Neuronal stem cell (in vitro differentiated cells): ENCODE results near the gene ST6GALNAC5.

Experiments
- DNase-seq: peaks from one replicate; pipeline ENCODE4 v3.0.0-alpha.2; 2013; ENCODE audit warnings: low spot score
- H2AFZ ChIP-seq: one replicate; pipeline ENCODE4 v1.6.1; 2013; ENCODE audit warnings: mild to moderate bottlenecking, low read length, inconsistent platforms
- H2AK5ac ChIP-seq: 2 replicates; pipeline ENCODE4 v1.6.1; 2013; ENCODE audit warnings: low read depth, mild to moderate bottlenecking, inconsistent platforms, low read length, moderate library complexity, mixed read lengths
- H2BK120ac ChIP-seq: 2 replicates; pipeline ENCODE4 v1.6.1; 2013; ENCODE audit warnings: low read depth, mild to moderate bottlenecking, inconsistent platforms, low read length, moderate library complexity, mixed read lengths
- H2BK12ac ChIP-seq: one replicate; pipeline ENCODE4 v1.6.1; 2013; ENCODE audit warnings: low read length, inconsistent platforms
- H2BK15ac ChIP-seq: 2 replicates; pipeline ENCODE4 v1.6.1; 2013; ENCODE audit warnings: mild to moderate bottlenecking, low read length, inconsistent platforms, mixed read lengths
- H2BK5ac ChIP-seq: one replicate; pipeline ENCODE4 v1.6.1; 2013; ENCODE audit warnings: inconsistent platforms, mild to moderate bottlenecking, low read length, moderate library complexity
- H3K14ac ChIP-seq: one replicate; pipeline ENCODE4 v1.6.1; 2013; ENCODE audit warnings: low read length, inconsistent platforms
- H3K18ac ChIP-seq: 2 replicates; pipeline ENCODE4 v1.6.1; 2013; ENCODE audit warnings: low read length, inconsistent platforms
- H3K23ac ChIP-seq: 2 replicates; pipeline ENCODE4 v1.6.1; 2013; ENCODE audit warnings: low read depth, mild to moderate bottlenecking, mixed read lengths, low read length, inconsistent platforms; ENCODE audit not compliant: poor library complexity
- H3K27ac ChIP-seq: replicated peaks from 3 replicates; pipeline ENCODE4 v1.5.1; 2013; ENCODE audit warnings: low read length, inconsistent platforms
- H3K27me3 ChIP-seq, 3 experiments: 2 replicates each; pipeline ENCODE4 v1.6.1; 2013; ENCODE audit warnings: low read length in 3 of 3, mild to moderate bottlenecking in 2 of 3, inconsistent platforms in 1 of 3, low read depth in 1 of 3, mixed read lengths in 1 of 3, moderate library complexity in 1 of 3; ENCODE audit not compliant: control insufficient read depth in 3 of 3, insufficient read depth in 3 of 3
- H3K36me3 ChIP-seq, 2 donors: replicated peaks in 1 of 2; 2 replicates each; pipeline ENCODE4 v1.6.1; 2013; ENCODE audit warnings: low read length in 2 of 2; ENCODE audit not compliant: control insufficient read depth in 2 of 2, insufficient read depth in 2 of 2
- H3K4ac ChIP-seq: 2 replicates; pipeline ENCODE4 v1.6.1; 2013; ENCODE audit warnings: inconsistent platforms, mild to moderate bottlenecking, low read length, moderate library complexity
- H3K4me1 ChIP-seq, 2 donors: 1 replicate in 1 of 2; 2 replicates in 1 of 2; pipeline ENCODE4 v1.6.1; 2013; ENCODE audit warnings: low read length in 2 of 2, low read depth in 1 of 2; ENCODE audit not compliant: control insufficient read depth in 2 of 2, insufficient read depth in 1 of 2
- H3K4me2 ChIP-seq: one replicate; pipeline ENCODE4 v1.6.1; 2013; ENCODE audit warnings: mild to moderate bottlenecking, low read length, inconsistent platforms; ENCODE audit not compliant: insufficient read depth, poor library complexity, severe bottlenecking
- H3K4me3 ChIP-seq, 2 donors: 2 replicates each; pipeline ENCODE4 v1.5.1; 2013; ENCODE audit warnings: low read length in 2 of 2, mild to moderate bottlenecking in 2 of 2, inconsistent platforms in 1 of 2, moderate library complexity in 1 of 2
- H3K79me1 ChIP-seq: one replicate; pipeline ENCODE4 v1.6.1; 2013; ENCODE audit warnings: low read depth, mild to moderate bottlenecking, inconsistent platforms, low read length, moderate library complexity
- H3K9ac ChIP-seq: one replicate; pipeline ENCODE4 v1.6.1; 2013; ENCODE audit warnings: mild to moderate bottlenecking, low read depth, low read length, inconsistent platforms; ENCODE audit not compliant: poor library complexity
- H3K9me3 ChIP-seq, 2 donors: replicated peaks in 1 of 2; 2 replicates each; pipeline versions ENCODE3 to v1.6.1; 2013; ENCODE audit warnings: low read length in 2 of 2, mild to moderate bottlenecking in 2 of 2, inconsistent platforms in 1 of 2, low read depth in 1 of 2, mixed read lengths in 1 of 2, moderate library complexity in 1 of 2; ENCODE audit not compliant: control insufficient read depth in 2 of 2, insufficient read depth in 1 of 2
- H4K8ac ChIP-seq: one replicate; pipeline ENCODE4 v1.6.1; 2013; ENCODE audit warnings: low read depth, mild to moderate bottlenecking, inconsistent platforms, low read length, moderate library complexity
- H4K91ac ChIP-seq: one replicate; pipeline ENCODE4 v1.6.1; 2013; ENCODE audit warnings: low read length, low read depth, mild to moderate bottlenecking, inconsistent platforms; ENCODE audit not compliant: poor library complexity
- WGBS, 2 donors: extraction: QIAGEN DNeasy Blood & Tissue Kit; methylation state at CpG; one replicate each; pipeline ENCODE4 v1.1.7; 2013; ENCODE audit warnings: missing lambda C conversion rate in 2 of 2, mixed read lengths in 1 of 2; ENCODE audit not compliant: insufficient read length in 2 of 2, insufficient replicate concordance in 1 of 2; ENCODE audit errors: extremely low coverage in 2 of 2; 5-methylcytosine and 5-hydroxymethylcytosine counted together

The ST6GALNAC5 gene

DNA sequence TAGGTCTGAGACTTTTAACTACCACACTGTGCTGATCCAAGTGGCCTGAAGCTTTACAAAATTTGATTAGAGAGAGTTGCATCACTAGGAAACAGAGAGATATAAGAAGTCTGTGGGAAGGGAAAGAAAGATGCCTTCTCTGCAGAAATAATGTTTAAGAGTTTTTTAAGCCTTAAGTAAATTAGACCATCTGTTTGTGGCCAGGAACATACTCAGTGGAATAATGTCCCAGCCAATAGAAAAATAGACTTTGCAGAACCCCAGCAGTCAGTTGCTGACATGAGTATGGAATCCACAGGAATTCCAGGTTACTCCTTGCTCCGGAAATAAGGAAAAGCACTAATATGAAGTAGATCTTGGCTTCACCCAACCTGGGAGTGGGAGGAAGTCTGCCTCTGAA is 144.8 kb downstream of the ST6GALNAC5 start:
- Histone ChIP-seq H2AFZ (no peak overlapping the region), H3K36me3 (no peaks in the 10 kb centered on the region), H2BK5ac (no peak overlapping the region), H3K4ac (no peak overlapping the region), H2BK15ac (no peak overlapping the region), H3K27me3 (no peaks in the 10 kb centered on the region), H3K18ac (no peak overlapping the region), H3K23ac (no peak overlapping the region), H3K9me3 (no peaks in the 10 kb centered on the region), H2BK12ac (no peak overlapping the region), H3K4me2 (no peak overlapping the region), H3K14ac (no peak overlapping the region), H4K8ac (no peak overlapping the region), H3K27ac (no peak overlapping the region), H4K91ac (no peak overlapping the region), H3K4me3 (no peak overlapping the region), H3K9ac (no peak overlapping the region), H3K79me1 (no peaks in the 10 kb centered on the region), H3K4me1 (peaks cover 30% of the 10 kb centered on the region in 2 donors), H2BK120ac (no peak overlapping the region), H2AK5ac (no peak overlapping the region)
- no peak for DNase-seq
- WGBS, 2 donors = no CpG with 5 or more reads among the region's 1 CpG

DNA sequence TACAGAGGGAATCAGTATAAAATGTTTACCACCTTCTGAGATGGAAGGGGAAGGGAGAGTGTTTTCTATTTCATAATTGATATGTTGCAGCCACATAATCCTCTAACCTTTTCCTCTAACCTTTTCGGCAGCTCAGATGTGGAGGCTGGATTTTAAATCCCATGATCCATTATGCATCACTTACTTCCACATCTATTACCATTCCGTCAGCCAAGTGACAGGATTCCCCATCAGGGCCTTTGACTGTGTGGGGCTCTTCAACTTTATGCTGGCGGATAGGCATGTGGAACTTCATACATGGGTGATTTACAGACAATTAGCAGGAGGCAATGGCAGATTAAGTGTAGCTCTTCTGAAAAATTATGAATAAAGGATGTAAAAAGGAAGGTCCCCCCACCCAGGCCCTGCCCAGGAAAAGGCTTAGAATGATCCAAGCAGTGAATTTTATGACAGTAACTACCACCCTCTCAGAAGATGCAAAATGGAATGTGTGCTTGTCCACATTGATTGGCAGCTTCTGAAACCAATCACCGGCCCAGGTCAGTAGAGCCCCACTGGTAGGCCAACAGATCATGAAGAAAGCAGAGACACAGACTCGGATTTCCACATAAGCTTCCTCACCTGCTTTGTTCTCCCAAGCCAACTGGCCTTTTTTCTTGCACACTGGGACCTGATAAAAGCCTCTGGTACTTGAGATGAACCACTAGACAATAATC is 147.0 kb downstream of the ST6GALNAC5 start:
- no peaks in the 10 kb centered on the region for H3K79me1 ChIP-seq
- no peaks in the 10 kb centered on the region for H3K9me3 ChIP-seq
- no peak overlapping the region for H2BK12ac ChIP-seq
- no CpG with 5 or more reads among the region's 5 CpGs for WGBS, 2 donors
- peaks cover 37 to 43% of the 10 kb centered on the region in 2 donors for H3K4me1 ChIP-seq
- no peak overlapping the region for H2BK15ac ChIP-seq
- no peak overlapping the region for H2BK5ac ChIP-seq
- no peak overlapping the region for H3K4ac ChIP-seq
- no peak overlapping the region for H3K27ac ChIP-seq
- no peak overlapping the region for H3K9ac ChIP-seq
- H3K14ac ChIP-seq = no peak overlapping the region
- H2AFZ ChIP-seq = no peak overlapping the region
- H3K27me3 ChIP-seq = no peaks in the 10 kb centered on the region
- H4K91ac ChIP-seq = no peak overlapping the region
- H3K18ac ChIP-seq = no peak overlapping the region
- no peaks in the 10 kb centered on the region for H3K36me3 ChIP-seq
- no peak for DNase-seq
- no peak overlapping the region for H2BK120ac ChIP-seq
- H4K8ac ChIP-seq = no peak overlapping the region
- no peak overlapping the region for H3K23ac ChIP-seq
- no peak overlapping the region for H3K4me3 ChIP-seq
- no peak overlapping the region for H3K4me2 ChIP-seq
- H2AK5ac ChIP-seq = no peak overlapping the region

- no peak overlapping the region for H3K14ac ChIP-seq
- no peaks in the 10 kb centered on the region for H3K36me3 ChIP-seq
- H3K4me3 ChIP-seq = no peak overlapping the region
- WGBS, 2 donors = no CpG with 5 or more reads among the region's 2 CpGs
- H2BK120ac ChIP-seq = no peak overlapping the region
- no peaks in the 10 kb centered on the region for H3K79me1 ChIP-seq
- peak; percentile 49 for DNase-seq
- no peak overlapping the region for H3K23ac ChIP-seq
- H3K4me1 ChIP-seq = peaks cover 40 to 47% of the 10 kb centered on the region in 2 donors
- peak overlapping the region; percentile 47 for H2AFZ ChIP-seq
- H2BK15ac ChIP-seq = no peak overlapping the region
- H3K27me3 ChIP-seq = no peaks in the 10 kb centered on the region
- no peak overlapping the region for H3K9ac ChIP-seq
- H4K8ac ChIP-seq = no peak overlapping the region
- H2BK12ac ChIP-seq = no peak overlapping the region
- H2BK5ac ChIP-seq = no peak overlapping the region
- H3K4ac ChIP-seq = no peak overlapping the region
- H4K91ac ChIP-seq = no peak overlapping the region
- H3K9me3 ChIP-seq = no peaks in the 10 kb centered on the region
- no peak overlapping the region for H2AK5ac ChIP-seq
- peak overlapping the region; percentile 64 for H3K27ac ChIP-seq
- H3K4me2 ChIP-seq = no peak overlapping the region
- H3K18ac ChIP-seq = no peak overlapping the region
Measured at GRCh38 chr1:77015748-77016341, 148.6 kb downstream of the ST6GALNAC5 start.

- no peak overlapping the region for H2BK5ac ChIP-seq
- H3K4ac ChIP-seq = no peak overlapping the region
- H3K23ac ChIP-seq = no peak overlapping the region
- no peak overlapping the region for H2BK15ac ChIP-seq
- H3K18ac ChIP-seq = no peak overlapping the region
- no peak overlapping the region for H4K8ac ChIP-seq
- H3K4me1 ChIP-seq = peaks cover 36 to 44% of the 10 kb centered on the region in 2 donors
- no CpG with 5 or more reads among the region's 2 CpGs for WGBS, 2 donors
- no peak overlapping the region for H2BK12ac ChIP-seq
- no peak overlapping the region for H3K4me2 ChIP-seq
- H3K27me3 ChIP-seq = no peaks in the 10 kb centered on the region
- H3K4me3 ChIP-seq = peak overlapping the region in 1 of 2 donors; percentile 5
- no peak overlapping the region for H3K14ac ChIP-seq
- peak; percentile 70 for DNase-seq
- H3K9ac ChIP-seq = no peak overlapping the region
- no peak overlapping the region for H4K91ac ChIP-seq
- no peaks in the 10 kb centered on the region for H3K36me3 ChIP-seq
- H2BK120ac ChIP-seq = no peak overlapping the region
- peak overlapping the region; percentile 57 for H3K27ac ChIP-seq
- no peak overlapping the region for H2AK5ac ChIP-seq
- peak overlapping the region; percentile 2 for H2AFZ ChIP-seq
- H3K79me1 ChIP-seq = no peaks in the 10 kb centered on the region
- H3K9me3 ChIP-seq = no peaks in the 10 kb centered on the region
Measured at GRCh38 chr1:77016386-77016985, 149.2 kb downstream of the ST6GALNAC5 start.
